Spleen (tissue), 7 donors: ENCODE results near the gene SLC27A2.

Source experiments
- POLR2A ChIP-seq, 3 donors: fragments of 450-650 bp; IDR thresholded peaks; one replicate each; pipeline ENCODE4 v1.5.1; 2017; ENCODE audit warnings: antibody characterized with exemption in 3 of 3, mild to moderate bottlenecking in 1 of 3
- TF ChIP-seq, protein P1 (sequence below), 11 experiments: fragments of 200-600 bp in 7 of 11; fragments of 450-650 bp in 4 of 11; sonication (generic) in 4 of 11; IDR thresholded peaks in 8 of 11; conservative IDR thresholded peaks in 3 of 11; 1 replicate in 7 of 11; 2 replicates in 4 of 11; pipeline versions ENCODE4 v1.4.0 to v1.8.0; 2016 to 2021; ENCODE audit warnings: antibody characterized with exemption in 11 of 11, inconsistent platforms in 4 of 11, mild to moderate bottlenecking in 1 of 11
- donor health status: DM: no; HTN: no; CAD: no; lungs with moderate emphysema.
- donor health status: DM: no; HTN: no; CAD: no.
- donor health status: DM: no; HTN: no; CAD: no.

DNA sequence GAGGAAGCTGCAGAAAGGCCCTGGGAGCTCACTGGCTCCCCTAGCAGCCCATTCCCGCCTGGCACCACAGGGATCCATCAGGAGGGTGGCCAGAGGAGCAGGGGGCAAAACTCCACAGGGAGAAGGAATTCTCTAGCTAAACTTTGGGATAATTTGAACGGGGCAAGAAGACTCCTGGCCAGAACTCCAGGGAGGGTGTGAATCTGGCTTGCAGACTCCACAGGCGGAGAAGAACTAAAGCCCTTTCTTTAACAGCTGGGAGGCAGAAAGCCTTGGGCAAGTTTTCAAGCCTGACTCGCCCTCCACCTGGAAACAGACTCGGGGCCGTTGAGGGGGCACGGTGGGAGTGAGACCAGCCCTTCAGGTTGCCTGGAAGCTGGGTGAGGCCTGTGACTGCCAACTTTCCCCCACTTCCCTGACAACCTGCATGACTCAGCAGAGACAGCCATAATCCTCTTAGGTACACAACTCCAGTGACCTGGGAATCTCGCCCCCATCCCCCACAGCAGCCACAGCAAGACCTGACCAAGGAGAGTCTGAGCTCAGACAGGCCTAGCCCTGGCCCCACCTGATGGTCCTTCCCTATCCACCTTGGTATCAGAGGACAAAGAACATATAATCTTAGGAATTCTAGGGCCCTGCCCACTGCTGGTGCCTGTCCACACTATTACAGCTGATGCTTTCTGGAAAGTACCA, 28.6 kb downstream of the SLC27A2 start:
- TF ChIP-seq, protein P1, sequence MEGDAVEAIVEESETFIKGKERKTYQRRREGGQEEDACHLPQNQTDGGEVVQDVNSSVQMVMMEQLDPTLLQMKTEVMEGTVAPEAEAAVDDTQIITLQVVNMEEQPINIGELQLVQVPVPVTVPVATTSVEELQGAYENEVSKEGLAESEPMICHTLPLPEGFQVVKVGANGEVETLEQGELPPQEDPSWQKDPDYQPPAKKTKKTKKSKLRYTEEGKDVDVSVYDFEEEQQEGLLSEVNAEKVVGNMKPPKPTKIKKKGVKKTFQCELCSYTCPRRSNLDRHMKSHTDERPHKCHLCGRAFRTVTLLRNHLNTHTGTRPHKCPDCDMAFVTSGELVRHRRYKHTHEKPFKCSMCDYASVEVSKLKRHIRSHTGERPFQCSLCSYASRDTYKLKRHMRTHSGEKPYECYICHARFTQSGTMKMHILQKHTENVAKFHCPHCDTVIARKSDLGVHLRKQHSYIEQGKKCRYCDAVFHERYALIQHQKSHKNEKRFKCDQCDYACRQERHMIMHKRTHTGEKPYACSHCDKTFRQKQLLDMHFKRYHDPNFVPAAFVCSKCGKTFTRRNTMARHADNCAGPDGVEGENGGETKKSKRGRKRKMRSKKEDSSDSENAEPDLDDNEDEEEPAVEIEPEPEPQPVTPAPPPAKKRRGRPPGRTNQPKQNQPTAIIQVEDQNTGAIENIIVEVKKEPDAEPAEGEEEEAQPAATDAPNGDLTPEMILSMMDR (IDR thresholded peaks at IDR 0.05 in 8 of 11, conservative IDR thresholded peaks at IDR 0.05 in 3 of 11), result no peak
- no peak for TF ChIP-seq POLR2A (IDR thresholded peaks at IDR 0.05)
